LNCaP clone FGC (cell line): ENCODE results near the gene RBMX2.
"Not testable (repeated sequence)": the region's sequence is repeated elsewhere in the genome, so short reads cannot be mapped to it uniquely, and the experiment has no call there.

Source experiments
- DNase-seq: peaks from one replicate; pipeline ENCODE4 v3.0.0-alpha.2; 2011; ENCODE audit warnings: low read depth
- H3K4me3 ChIP-seq: 2 replicates; pipeline ENCODE4 v1.5.1; 2011; ENCODE audit warnings: mild to moderate bottlenecking, low read depth, low read length, control low read depth
- TF ChIP-seq, protein P1 (sequence below): IDR thresholded peaks from 2 replicates; pipeline ENCODE4 v1.5.1; 2012; ENCODE audit warnings: mild to moderate bottlenecking; ENCODE audit not compliant: control insufficient read depth, insufficient read depth; ENCODE audit errors: extremely low read depth

Gene RBMX2

DNA sequence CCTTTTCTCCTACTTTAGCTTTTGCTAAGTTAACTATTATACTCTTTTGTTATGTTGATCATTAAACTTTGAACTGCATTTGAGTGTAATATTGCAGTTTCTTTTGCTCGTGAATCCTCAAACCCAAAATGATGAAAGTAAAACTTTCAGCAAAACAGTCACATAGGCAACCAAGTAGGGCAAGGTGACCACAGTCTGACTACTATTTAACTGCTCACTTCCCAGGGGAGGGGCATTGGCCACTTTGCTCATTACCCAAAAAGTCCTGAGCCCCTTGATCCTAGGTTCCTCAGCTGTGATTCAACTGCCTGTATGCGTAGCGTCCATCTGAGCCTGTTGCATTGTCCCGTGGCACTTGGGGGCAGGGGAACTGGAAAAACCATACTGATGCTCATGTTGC is 17.0 kb downstream of the RBMX2 start:
- TF ChIP-seq, protein P1, sequence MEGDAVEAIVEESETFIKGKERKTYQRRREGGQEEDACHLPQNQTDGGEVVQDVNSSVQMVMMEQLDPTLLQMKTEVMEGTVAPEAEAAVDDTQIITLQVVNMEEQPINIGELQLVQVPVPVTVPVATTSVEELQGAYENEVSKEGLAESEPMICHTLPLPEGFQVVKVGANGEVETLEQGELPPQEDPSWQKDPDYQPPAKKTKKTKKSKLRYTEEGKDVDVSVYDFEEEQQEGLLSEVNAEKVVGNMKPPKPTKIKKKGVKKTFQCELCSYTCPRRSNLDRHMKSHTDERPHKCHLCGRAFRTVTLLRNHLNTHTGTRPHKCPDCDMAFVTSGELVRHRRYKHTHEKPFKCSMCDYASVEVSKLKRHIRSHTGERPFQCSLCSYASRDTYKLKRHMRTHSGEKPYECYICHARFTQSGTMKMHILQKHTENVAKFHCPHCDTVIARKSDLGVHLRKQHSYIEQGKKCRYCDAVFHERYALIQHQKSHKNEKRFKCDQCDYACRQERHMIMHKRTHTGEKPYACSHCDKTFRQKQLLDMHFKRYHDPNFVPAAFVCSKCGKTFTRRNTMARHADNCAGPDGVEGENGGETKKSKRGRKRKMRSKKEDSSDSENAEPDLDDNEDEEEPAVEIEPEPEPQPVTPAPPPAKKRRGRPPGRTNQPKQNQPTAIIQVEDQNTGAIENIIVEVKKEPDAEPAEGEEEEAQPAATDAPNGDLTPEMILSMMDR, result no peak
- DNase-seq, result no peak

DNA sequence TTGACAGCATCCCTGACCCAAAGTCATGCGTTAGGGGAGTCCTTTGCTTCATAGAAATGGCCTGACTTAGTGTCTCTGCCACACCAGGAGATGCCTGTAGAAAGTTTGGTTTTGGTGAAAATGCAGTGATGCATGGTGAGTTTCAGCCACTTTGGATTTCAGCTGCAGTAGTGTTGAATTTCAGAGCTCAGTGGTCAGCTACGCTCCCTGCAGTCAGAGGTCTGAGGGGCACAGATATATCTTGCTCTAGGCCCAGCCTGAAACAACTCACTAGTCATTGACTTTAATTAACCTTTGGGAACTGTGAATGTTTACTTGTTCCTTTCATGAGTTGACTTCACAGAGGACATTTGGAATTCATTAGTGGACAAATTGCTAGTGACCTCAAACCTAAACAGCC is 17.5 kb downstream of the RBMX2 start:
- TF ChIP-seq, protein P1, result no peak
- H3K4me3 ChIP-seq, result no peak overlapping the region
- no peak for DNase-seq

More for the DNA sequence above, 17.0 kb downstream of the RBMX2 start:
- H3K4me3 ChIP-seq, result no peak overlapping the region

DNA sequence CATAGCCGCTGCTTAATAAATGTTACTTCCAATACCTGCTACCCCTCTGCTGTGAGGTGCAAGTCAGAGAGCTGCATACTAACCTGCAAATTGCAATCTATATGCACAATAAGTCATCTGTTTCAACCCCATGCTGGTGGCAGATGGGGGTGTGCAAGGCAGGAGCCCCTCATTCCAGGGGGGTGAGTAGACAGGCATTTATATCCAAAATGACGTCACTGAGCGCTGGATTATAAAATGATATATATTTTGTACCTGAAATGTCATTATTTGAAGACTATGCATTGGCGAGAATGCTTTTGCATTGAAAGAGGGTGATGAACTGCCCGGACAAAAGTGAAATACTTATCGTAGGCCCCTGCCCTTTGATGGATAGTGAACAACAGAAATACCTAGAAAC is 24.7 kb downstream of the RBMX2 start:
- DNase-seq, result no peak
- TF ChIP-seq, protein P1, result no peak

DNA sequence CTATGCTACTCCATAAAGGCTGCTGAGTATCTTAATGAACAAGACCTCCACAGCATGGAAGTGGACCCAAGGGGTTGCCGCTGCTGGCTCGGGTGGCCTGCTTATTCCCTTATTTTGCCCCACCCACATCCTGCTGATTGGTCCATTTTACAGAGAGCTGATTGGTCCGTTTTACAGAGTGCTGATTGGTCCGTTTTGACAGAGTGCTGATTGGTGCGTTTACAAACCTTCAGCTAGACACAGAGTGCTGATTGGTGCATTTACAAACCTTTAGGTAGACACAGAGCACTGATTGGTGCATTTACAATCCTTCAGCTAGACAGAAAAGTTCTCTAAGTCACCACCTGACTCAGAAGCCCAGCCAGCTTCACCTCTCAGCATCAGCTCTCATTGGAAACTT is 27.4 kb downstream of the RBMX2 start:
- not testable (repeated sequence) for H3K4me3 ChIP-seq, DNase-seq

More for the DNA sequence above, 24.7 kb downstream of the RBMX2 start:
- no peak overlapping the region for H3K4me3 ChIP-seq

DNA sequence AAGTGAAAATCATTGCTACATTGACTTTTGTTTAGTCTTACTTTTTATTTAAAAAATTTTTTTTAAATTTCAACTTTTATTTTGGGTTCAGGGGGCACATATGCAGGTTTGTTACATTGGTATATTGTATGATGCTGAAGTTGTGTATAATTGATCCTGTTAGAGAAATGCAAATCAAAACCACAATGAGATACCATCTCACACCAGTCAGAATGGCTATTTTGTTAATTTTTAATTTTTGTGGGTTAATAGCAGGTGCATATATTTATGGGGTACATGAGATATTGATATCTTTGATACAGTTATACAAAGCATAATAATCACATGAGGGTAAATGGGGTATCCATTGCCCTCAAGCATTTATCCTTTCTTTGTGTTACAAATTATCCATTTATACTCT is 34.1 kb downstream of the RBMX2 start:
- TF ChIP-seq, protein P1, result no peak

DNA sequence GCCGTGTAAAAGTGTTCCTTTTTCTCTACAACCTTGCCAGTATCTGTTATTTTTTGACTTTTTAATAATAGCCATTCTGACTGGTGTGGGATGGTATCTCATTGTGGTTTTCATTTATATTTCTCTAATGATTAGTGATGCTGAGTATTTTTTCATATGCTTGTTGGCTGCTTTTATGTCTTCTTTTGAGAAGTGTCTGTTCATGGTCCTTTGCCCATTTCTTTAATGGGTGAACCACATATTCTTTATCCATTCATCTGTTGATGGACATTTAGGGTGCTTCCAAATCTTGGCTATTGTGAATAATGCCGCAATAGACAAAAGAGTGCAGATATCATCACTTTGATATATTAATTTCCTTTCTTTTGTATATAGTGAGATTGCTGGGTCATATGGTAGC is 36.2 kb downstream of the RBMX2 start:
- not testable (repeated sequence) for DNase-seq

More for the DNA sequence above, 34.1 kb downstream of the RBMX2 start:
- no peak overlapping the region for H3K4me3 ChIP-seq
- no peak for DNase-seq

DNA sequence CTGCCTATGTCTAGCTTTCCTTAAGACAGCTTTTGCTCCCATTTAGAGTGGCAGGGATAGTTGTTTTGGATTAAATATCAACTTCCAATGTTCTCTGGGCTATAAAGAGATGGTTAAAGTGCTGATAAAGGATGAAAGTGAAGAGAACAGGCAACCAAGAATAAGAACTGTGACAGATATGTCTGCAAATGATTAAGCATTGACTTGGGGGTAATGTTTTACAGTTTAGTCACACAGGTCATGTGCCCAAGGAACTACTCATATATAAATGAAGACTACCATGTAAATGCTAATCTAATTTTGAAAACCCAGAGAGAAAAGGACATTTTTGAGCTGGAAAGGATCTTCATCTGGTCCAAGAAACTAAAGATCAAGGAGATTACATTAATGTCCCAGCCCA is 42.1 kb downstream of the RBMX2 start:
- TF ChIP-seq, protein P1, result no peak
- H3K4me3 ChIP-seq, result no peak overlapping the region
- no peak for DNase-seq

More for the DNA sequence above, 36.2 kb downstream of the RBMX2 start:
- not testable (repeated sequence) for H3K4me3 ChIP-seq

DNA sequence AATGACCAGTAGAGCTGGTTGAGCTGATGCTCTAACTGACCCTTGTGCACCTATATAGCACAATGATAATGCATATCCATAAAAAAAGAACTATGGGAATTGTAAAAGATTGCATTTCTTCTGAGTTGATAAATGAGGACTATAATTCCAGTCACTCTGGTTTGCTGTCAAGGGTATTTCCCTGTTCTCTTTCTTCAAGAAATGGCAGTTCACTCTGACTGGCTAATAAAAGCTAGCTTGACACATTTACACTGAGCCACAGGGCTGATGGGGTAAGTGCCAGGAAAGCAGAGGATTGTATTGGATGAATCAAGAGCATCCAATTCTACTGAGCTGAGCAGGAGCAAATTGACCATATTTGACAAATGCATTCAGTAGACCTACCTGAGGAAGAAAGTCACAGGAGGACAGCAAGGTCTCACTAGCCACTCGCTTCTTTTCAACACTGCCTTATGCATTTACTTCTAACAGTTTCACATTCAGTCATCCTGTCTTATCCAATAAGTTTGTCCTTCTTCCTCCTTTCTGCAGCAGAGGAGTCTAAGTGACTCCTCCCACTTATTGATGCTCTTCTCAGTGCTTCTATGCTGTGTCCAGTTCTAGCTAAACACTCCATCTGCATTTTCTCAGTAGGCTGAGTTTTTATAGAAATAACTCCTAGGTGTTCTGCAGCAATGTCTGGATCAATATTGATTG is 43.0 kb downstream of the RBMX2 start:
- no peak overlapping the region for H3K4me3 ChIP-seq
- TF ChIP-seq, protein P1, result no peak
- DNase-seq, result no peak
